ENCODE results near the gene JAK2.

JAK2 gene

DNA sequence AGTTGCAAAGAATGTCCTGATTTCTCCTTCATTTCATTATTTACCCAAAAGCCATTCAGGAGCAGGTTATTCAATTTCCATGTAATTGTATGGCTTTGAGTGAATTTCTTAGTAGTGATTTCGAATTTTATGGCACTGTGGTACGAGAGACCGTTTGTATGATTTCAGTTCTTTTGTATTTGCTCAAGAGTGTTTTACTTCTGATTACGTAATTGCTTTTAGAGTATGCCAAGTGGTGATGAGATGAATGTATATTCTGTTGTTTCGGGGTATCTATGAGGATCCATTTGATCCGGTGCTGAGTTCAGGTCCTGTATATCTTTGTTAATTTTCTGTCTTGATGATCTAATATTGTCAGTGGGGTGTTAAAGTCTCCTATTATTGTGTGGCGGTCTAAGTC lies 159.1 kb downstream of the JAK2 start:
- no peak for DNase-seq (ENCODE audit: low read depth)

DNA sequence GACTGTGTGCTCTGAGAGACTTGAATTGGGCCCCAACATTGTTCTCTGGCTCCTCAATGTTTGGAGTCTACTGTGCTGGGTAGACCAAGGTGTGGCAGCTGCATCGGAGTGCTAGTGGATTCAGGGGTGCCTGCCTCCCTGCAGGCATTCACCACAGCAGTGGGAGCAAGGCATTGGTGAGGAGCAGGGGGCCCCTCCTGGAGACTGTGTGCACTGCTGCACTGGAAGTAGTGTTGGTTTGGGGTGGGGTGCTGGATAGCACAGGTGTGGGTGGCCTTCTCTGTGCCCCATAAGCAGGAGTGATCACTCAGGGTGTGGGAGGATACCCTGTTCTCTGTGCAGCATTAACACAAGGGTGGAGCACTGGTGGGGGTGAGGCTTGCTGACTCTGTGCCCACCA lies 161.2 kb downstream of the JAK2 start:
- no peak for DNase-seq (ENCODE audit: low read depth)

Measured in iris pigment epithelial cell (primary cell).